GM12801 (cell line): ENCODE results near the gene VAMP7.

Experiments used
- CTCF ChIP-seq: IDR thresholded peaks from one replicate; pipeline ENCODE4 v1.5.1; 2011; ENCODE audit warnings: control low read depth; ENCODE audit not compliant: insufficient read length; ENCODE audit errors: extremely low read depth

The VAMP7 gene

DNA sequence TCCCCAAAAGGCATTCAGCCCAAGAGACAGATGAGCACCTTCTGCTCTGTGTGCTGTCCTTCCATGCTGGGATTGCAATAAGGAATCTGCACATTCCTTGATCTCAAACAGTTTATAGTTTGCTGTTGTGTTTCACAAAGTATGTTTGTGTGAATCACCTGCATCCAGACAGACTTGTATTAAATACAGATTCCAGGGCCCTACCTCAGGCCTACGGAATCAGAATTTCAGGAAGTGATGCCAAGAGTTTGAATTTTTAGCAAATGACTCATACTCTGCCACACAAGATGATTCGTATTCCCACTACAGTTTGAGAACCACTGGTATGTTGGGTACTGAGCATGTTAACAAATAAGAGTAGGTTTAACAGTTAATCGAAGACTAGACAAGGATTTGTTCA, 7.0 kb downstream of the VAMP7 start:
- no peak for TF ChIP-seq CTCF

- no peak for TF ChIP-seq CTCF
Measured at GRCh38 chrX:155889328-155889727, 8.2 kb downstream of the VAMP7 start.

DNA sequence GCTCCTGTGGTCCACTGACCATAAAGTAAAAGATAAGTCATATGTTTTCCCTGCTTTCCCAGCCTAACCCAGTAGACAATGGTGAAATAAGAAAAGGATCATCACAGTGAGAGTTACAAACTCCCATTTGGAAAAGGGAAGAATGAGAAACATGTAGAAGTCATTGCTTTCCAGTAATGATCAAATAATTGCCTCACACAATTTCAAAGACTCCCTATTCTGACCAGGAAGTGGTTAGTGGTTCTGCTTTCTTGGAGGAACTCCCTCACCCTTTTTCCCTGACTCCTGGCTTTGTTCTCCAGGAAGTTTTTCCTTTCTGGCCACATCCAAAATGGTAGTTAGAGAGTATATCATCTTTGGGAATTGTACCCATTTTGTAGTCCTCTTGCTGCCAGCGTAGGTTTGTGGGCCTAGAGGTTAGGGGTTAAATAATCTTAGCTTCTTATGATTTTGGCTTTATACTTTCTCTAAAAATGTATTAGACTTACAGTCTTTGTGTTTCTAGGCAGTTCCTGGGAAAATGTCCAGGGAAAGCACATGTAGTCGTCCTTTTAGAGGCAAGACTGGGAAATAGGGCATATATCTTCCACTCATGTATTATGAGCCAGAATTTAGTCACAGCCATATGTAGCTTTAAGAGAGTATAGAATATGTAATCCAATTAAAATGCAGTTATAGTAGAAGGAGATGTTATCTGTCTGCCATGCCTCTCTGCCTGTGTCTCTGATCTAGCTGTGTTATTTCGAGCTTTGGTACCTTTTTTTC, 10.5 kb downstream of the VAMP7 start:
- no peak for TF ChIP-seq CTCF

DNA sequence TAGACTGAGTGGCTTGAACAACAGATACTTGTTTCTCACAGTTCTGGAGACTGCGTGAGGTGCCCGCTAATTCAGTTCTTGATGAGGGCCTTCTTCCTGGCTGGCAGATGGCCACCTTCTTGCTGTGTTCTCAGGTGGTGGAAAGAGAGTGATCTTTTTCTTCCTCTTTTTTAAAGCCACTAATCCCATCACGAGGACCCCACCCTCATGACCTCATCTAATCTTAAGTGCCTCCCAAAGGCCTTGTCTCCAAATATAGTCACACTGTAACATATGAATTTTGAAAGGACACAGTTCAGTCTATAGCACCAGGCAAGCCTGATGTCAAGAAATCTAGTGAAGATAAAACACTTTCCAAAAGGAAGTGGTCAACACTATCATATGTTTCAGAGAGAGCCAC, 12.4 kb downstream of the VAMP7 start:
- TF ChIP-seq CTCF = no peak

GRCh38 chrX:155896512-155896911, 15.4 kb downstream of the VAMP7 start:
- TF ChIP-seq CTCF = no peak

DNA sequence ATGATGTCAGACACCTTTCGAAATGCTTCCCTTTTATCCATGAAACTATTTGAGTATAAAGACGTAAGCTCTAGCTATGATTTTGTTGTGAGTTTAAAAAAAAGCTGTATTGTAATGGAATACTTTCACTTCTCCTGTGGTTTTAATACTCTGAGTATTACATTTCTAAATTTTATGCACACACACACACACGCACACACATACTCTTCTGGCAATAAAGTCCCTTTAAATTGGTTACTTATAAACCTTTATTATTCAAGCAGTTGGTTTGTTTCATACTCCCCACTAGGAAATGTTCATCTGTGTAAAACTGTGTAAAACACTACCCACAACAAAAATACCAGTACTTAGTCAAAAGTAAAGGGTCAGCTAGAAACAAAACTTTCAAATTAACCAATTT, 18.2 kb downstream of the VAMP7 start:
- no peak for TF ChIP-seq CTCF

DNA sequence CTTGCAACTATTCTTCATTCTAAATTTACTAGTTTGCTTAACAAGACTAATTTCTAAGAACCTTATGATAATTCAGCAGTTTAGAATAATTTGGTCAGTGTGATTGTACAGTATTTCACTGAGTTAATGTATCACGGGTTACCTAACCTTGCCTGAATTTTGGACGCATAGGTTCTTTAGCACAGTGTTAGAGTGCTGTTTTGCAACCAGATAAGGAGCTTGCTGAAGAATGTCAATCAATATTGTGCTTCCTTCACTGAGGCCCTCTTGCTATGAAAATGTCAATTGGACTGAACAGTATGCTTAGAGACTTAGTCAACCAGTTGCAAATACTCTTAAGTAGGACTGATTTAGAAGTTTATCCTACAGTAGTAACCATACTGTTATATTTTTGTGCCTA, 19.6 kb downstream of the VAMP7 start:
- TF ChIP-seq CTCF = no peak
